NCI-H1436 (cell line): Measurements from ENCODE around the gene GPC5.
"Not testable (repeated sequence)": the region's sequence is repeated elsewhere in the genome, so short reads cannot be mapped to it uniquely, and the experiment has no call there.

ENCODE experiments used
- DNase-seq: peaks from one replicate; lab custom pipeline; 2025; lab: John Stamatoyannopoulos, UW

The GPC5 gene

GRCh38 chr13:92657565-92657964 is 1259.1 kb downstream of the GPC5 start:
- no peak for DNase-seq

- DNase-seq = no peak
Observed at GRCh38 chr13:92658293-92658692, 1259.9 kb downstream of the GPC5 start.

GRCh38 chr13:92661406-92661805 is 1263.0 kb downstream of the GPC5 start:
- no peak for DNase-seq

- DNase-seq = no peak
Observed at GRCh38 chr13:92668157-92668556, 1269.7 kb downstream of the GPC5 start.

GRCh38 chr13:92670096-92670495 is 1271.7 kb downstream of the GPC5 start:
- DNase-seq = no peak

- DNase-seq = no peak
Observed at GRCh38 chr13:92671821-92672220, 1273.4 kb downstream of the GPC5 start.

GRCh38 chr13:92676246-92676645 is 1277.8 kb downstream of the GPC5 start:
- DNase-seq = no peak

GRCh38 chr13:92677571-92677970 is 1279.2 kb downstream of the GPC5 start:
- no peak for DNase-seq

- no peak for DNase-seq
Observed at GRCh38 chr13:92679602-92680001, 1281.2 kb downstream of the GPC5 start.

- no peak for DNase-seq
Observed at GRCh38 chr13:92681239-92681638, 1282.8 kb downstream of the GPC5 start.

- DNase-seq = no peak
Observed at GRCh38 chr13:92682832-92683517, 1284.6 kb downstream of the GPC5 start.

- DNase-seq = no peak
Observed at GRCh38 chr13:92694047-92694446, 1295.6 kb downstream of the GPC5 start.

- not testable (repeated sequence) for DNase-seq
Observed at GRCh38 chr13:92695827-92696226, 1297.4 kb downstream of the GPC5 start.

- no peak for DNase-seq
Observed at GRCh38 chr13:92716749-92717148, 1318.3 kb downstream of the GPC5 start.

- DNase-seq = no peak
Observed at GRCh38 chr13:92717857-92718256, 1319.4 kb downstream of the GPC5 start.

GRCh38 chr13:92719868-92720267 is 1321.4 kb downstream of the GPC5 start:
- no peak for DNase-seq

GRCh38 chr13:92721620-92722019 is 1323.2 kb downstream of the GPC5 start:
- no peak for DNase-seq

- DNase-seq = no peak
Observed at GRCh38 chr13:92727118-92727517, 1328.7 kb downstream of the GPC5 start.

GRCh38 chr13:92734068-92734467 is 1335.6 kb downstream of the GPC5 start:
- no peak for DNase-seq

- DNase-seq = no peak
Observed at GRCh38 chr13:92734545-92734944, 1336.1 kb downstream of the GPC5 start.

GRCh38 chr13:92735909-92736308 is 1337.5 kb downstream of the GPC5 start:
- DNase-seq = no peak

- DNase-seq = no peak
Observed at GRCh38 chr13:92739306-92739818, 1340.9 kb downstream of the GPC5 start.

GRCh38 chr13:92743992-92744391 is 1345.6 kb downstream of the GPC5 start:
- DNase-seq = no peak

GRCh38 chr13:92745258-92745657 is 1346.8 kb downstream of the GPC5 start:
- no peak for DNase-seq
